HL-60 (cell line): Measurements from ENCODE around the gene MYH11.

ENCODE experiments used
- GABPA ChIP-seq: IDR thresholded peaks from 2 replicates; pipeline ENCODE4 v1.6.1; 2012; ENCODE audit warnings: low read depth
- POLR2AphosphoS5 ChIP-seq: IDR thresholded peaks from 2 replicates; pipeline ENCODE4 v1.6.1; 2012; ENCODE audit warnings: low read depth
- SPI1 ChIP-seq: IDR thresholded peaks from 2 replicates; pipeline ENCODE4 v1.6.1; 2012; ENCODE audit warnings: low read depth, mild to moderate bottlenecking, borderline replicate concordance
- TF ChIP-seq, protein P1 (sequence below): IDR thresholded peaks from one replicate; pipeline ENCODE4 v1.5.1; 2011; ENCODE audit warnings: low read length, control low read depth, inconsistent platforms; ENCODE audit not compliant: insufficient read depth
- TF ChIP-seq, protein P2 (sequence below): IDR thresholded peaks from 2 replicates; pipeline ENCODE4 v1.6.1; 2012; ENCODE audit warnings: low read depth; ENCODE audit not compliant: insufficient replicate concordance

DNA sequence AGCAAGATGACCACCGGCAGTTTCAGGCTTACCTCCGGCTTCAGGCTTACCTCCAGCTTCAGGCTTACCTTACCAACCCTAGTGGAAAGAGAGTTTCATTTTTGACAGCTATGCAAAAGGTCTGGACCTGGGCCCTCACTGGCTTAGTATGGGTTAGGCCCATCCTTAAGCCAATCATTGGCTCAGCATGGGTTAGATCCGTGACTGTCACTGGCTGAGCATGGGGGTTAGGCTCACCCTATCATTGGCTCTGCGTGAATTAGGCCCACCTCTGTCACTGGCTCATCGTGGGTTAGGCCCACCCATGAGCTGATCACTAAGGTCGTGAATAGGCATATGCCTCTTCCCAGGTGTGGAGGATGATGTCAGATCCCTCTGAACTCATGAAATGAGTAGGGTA lies 198.7 kb downstream of the MYH11 start:
- TF ChIP-seq, protein P1, sequence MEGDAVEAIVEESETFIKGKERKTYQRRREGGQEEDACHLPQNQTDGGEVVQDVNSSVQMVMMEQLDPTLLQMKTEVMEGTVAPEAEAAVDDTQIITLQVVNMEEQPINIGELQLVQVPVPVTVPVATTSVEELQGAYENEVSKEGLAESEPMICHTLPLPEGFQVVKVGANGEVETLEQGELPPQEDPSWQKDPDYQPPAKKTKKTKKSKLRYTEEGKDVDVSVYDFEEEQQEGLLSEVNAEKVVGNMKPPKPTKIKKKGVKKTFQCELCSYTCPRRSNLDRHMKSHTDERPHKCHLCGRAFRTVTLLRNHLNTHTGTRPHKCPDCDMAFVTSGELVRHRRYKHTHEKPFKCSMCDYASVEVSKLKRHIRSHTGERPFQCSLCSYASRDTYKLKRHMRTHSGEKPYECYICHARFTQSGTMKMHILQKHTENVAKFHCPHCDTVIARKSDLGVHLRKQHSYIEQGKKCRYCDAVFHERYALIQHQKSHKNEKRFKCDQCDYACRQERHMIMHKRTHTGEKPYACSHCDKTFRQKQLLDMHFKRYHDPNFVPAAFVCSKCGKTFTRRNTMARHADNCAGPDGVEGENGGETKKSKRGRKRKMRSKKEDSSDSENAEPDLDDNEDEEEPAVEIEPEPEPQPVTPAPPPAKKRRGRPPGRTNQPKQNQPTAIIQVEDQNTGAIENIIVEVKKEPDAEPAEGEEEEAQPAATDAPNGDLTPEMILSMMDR = no peak
- TF ChIP-seq POLR2AphosphoS5 (no peak), GABPA (no peak), SPI1 (no peak)
- TF ChIP-seq, protein P2, sequence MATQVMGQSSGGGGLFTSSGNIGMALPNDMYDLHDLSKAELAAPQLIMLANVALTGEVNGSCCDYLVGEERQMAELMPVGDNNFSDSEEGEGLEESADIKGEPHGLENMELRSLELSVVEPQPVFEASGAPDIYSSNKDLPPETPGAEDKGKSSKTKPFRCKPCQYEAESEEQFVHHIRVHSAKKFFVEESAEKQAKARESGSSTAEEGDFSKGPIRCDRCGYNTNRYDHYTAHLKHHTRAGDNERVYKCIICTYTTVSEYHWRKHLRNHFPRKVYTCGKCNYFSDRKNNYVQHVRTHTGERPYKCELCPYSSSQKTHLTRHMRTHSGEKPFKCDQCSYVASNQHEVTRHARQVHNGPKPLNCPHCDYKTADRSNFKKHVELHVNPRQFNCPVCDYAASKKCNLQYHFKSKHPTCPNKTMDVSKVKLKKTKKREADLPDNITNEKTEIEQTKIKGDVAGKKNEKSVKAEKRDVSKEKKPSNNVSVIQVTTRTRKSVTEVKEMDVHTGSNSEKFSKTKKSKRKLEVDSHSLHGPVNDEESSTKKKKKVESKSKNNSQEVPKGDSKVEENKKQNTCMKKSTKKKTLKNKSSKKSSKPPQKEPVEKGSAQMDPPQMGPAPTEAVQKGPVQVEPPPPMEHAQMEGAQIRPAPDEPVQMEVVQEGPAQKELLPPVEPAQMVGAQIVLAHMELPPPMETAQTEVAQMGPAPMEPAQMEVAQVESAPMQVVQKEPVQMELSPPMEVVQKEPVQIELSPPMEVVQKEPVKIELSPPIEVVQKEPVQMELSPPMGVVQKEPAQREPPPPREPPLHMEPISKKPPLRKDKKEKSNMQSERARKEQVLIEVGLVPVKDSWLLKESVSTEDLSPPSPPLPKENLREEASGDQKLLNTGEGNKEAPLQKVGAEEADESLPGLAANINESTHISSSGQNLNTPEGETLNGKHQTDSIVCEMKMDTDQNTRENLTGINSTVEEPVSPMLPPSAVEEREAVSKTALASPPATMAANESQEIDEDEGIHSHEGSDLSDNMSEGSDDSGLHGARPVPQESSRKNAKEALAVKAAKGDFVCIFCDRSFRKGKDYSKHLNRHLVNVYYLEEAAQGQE = no peak
